NCI-H2029 treated with DMSO at 0.1 percent for 48 hours (cell line): Measurements from ENCODE around the gene DMC1.

Experiments used
- DNase-seq: peaks from one replicate; lab custom pipeline; 2025; lab: John Stamatoyannopoulos, UW

DMC1 gene

DNA sequence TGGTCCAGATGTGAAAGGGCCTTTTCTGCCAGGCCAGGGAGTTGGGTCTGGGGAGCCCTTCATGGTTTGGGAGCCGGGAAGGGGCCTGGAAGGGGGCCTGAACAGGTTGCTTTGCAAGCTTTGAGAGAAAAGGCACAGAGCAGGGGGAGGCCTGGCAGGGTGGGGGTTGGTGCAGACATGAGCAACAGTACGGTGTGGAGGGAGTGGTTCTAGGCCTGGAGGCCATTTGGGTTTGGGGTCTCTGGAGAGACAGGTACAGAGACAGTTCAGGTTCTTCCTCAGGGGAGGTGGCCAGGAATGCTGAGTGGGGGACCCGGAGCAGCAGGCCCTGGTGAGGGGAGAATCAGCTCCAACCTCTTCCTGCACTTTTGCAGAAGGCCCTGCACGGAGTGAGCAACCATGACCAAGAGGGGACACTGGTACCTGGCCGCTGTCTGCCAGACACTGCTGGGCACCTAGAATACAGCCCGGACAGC lies 100.6 kb downstream of the DMC1 start:
- no peak for DNase-seq
